MV-4-11 (cell line): ENCODE data around the gene SREBF1.
A peak's percentile ranks its signal among the peaks of the same experiment; 100 is the strongest.

Experiments
- DNase-seq: peaks from one replicate; lab custom pipeline; 2025; lab: John Stamatoyannopoulos, UW

Gene SREBF1

GRCh38 chr17:17857496-17857895, 20.7 kb upstream of the SREBF1 start:
- DNase-seq: no peak

- no peak for DNase-seq
Measured at GRCh38 chr17:17856386-17856785, 19.6 kb upstream of the SREBF1 start.

- DNase-seq: no peak
Measured at GRCh38 chr17:17855976-17856375, 19.2 kb upstream of the SREBF1 start.

GRCh38 chr17:17853811-17854447, 17.1 kb upstream of the SREBF1 start:
- DNase-seq: peak; percentile 9

GRCh38 chr17:17852930-17853329, 16.1 kb upstream of the SREBF1 start:
- no peak for DNase-seq

- DNase-seq: no peak
Measured at GRCh38 chr17:17851103-17852002, 14.6 kb upstream of the SREBF1 start.

GRCh38 chr17:17849845-17850373, 13.1 kb upstream of the SREBF1 start:
- peak; percentile 76 for DNase-seq

- peak; percentile 96 for DNase-seq
Measured at GRCh38 chr17:17849147-17849820, 12.5 kb upstream of the SREBF1 start.

- no peak for DNase-seq
Measured at GRCh38 chr17:17848311-17849082, 11.7 kb upstream of the SREBF1 start.

GRCh38 chr17:17847726-17848125, 10.9 kb upstream of the SREBF1 start:
- DNase-seq: no peak

GRCh38 chr17:17847118-17847689, 10.4 kb upstream of the SREBF1 start:
- DNase-seq: no peak

GRCh38 chr17:17846645-17847044, 9.9 kb upstream of the SREBF1 start:
- DNase-seq: no peak

- DNase-seq: no peak
Measured at GRCh38 chr17:17846003-17846402, 9.2 kb upstream of the SREBF1 start.

GRCh38 chr17:17845046-17845775, 8.4 kb upstream of the SREBF1 start:
- DNase-seq: no peak

GRCh38 chr17:17844500-17844899, 7.7 kb upstream of the SREBF1 start:
- DNase-seq: no peak

- DNase-seq: no peak
Measured at GRCh38 chr17:17844079-17844478, 7.3 kb upstream of the SREBF1 start.

- DNase-seq: no peak
Measured at GRCh38 chr17:17843096-17843495, 6.3 kb upstream of the SREBF1 start.

GRCh38 chr17:17842111-17842876, 5.5 kb upstream of the SREBF1 start:
- DNase-seq: no peak

- DNase-seq: no peak
Measured at GRCh38 chr17:17841601-17842025, 4.8 kb upstream of the SREBF1 start.
